Nephron progenitor cell (in vitro differentiated cells): ENCODE data around the gene TUBGCP5.

Experiments
- DNase-seq: peaks from one replicate; pipeline ENCODE4 v3.0.0; 2021
- H3K27ac Mint-ChIP-seq: 2 replicates; pipeline ENCODE4 v1.8.0; 2021; ENCODE audit warnings: mild to moderate bottlenecking, moderate library complexity, mixed read lengths
- H3K27me3 Mint-ChIP-seq: 2 replicates; pipeline ENCODE4 v1.8.0; 2021; ENCODE audit warnings: mild to moderate bottlenecking, low read depth, mixed read lengths; ENCODE audit not compliant: poor library complexity
- H3K36me3 Mint-ChIP-seq: 2 replicates; pipeline ENCODE4 v1.8.0; 2021; ENCODE audit warnings: low read depth, mixed read lengths
- H3K4me1 Mint-ChIP-seq: 2 replicates; pipeline ENCODE4 v1.8.0; 2021; ENCODE audit warnings: mixed read lengths
- H3K4me3 Mint-ChIP-seq: 2 replicates; pipeline ENCODE4 v1.8.0; 2021; ENCODE audit warnings: mild to moderate bottlenecking, moderate library complexity, mixed read lengths
- H3K9me3 Mint-ChIP-seq: 2 replicates; pipeline ENCODE4 v1.8.0; 2021; ENCODE audit warnings: mild to moderate bottlenecking, moderate library complexity, mixed read lengths
- TF ChIP-seq, protein P1 (sequence below): fragments of 200-600 bp; sonication (generic); IDR thresholded peaks from 2 replicates; pipeline ENCODE4 v1.5.0; 2021; ENCODE audit warnings: antibody characterized with exemption

Gene TUBGCP5

DNA sequence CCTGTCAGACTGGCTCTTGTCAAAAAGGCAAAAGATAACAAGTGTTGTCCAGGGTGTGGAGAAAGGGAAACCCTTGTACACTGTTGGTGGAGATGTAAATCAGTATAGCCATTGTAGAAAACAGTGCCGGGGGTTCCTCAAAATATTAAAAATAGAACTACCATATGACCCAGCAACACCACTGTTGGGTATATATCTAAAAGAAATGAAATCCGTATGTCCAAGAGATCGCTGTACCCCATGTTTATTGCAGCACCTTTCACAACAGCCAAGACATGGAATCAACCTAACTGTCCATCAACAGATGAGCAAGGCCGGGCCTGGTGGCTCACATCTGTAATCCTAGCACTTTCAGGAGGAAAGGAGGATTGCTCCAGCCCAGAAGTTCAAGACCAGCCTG, 65.4 kb downstream of the TUBGCP5 start:
- DNase-seq = no peak
- TF ChIP-seq, protein P1, sequence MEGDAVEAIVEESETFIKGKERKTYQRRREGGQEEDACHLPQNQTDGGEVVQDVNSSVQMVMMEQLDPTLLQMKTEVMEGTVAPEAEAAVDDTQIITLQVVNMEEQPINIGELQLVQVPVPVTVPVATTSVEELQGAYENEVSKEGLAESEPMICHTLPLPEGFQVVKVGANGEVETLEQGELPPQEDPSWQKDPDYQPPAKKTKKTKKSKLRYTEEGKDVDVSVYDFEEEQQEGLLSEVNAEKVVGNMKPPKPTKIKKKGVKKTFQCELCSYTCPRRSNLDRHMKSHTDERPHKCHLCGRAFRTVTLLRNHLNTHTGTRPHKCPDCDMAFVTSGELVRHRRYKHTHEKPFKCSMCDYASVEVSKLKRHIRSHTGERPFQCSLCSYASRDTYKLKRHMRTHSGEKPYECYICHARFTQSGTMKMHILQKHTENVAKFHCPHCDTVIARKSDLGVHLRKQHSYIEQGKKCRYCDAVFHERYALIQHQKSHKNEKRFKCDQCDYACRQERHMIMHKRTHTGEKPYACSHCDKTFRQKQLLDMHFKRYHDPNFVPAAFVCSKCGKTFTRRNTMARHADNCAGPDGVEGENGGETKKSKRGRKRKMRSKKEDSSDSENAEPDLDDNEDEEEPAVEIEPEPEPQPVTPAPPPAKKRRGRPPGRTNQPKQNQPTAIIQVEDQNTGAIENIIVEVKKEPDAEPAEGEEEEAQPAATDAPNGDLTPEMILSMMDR = no peak
- peaks cover 35% of the 10 kb centered on the region for H3K9me3 Mint-ChIP-seq
- H3K27me3 Mint-ChIP-seq = peaks cover 11% of the 10 kb centered on the region
- no peak overlapping the region for H3K27ac Mint-ChIP-seq
- H3K4me1 Mint-ChIP-seq = peaks cover 20% of the 10 kb centered on the region
- H3K36me3 Mint-ChIP-seq = peaks cover 27% of the 10 kb centered on the region
- H3K4me3 Mint-ChIP-seq = no peak overlapping the region

DNA sequence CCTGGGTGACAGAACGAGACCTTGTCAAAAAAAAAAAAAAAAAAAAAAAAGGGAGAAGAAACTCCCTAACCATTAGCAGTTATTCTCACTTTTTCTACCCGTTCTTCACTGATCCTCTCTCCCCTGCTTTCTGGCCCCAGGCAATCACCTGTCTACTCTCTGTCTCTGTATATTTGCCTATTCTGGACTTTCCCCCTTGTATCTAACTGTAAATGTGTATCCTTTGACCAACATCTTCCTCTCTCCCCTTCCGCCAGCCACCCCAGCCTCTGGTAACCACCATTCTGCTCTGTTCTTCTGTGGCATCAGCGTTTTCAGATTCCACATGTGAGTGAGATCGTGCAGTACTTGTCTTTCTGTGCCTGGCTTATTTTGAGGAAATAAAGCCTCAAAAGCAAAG, 66.1 kb downstream of the TUBGCP5 start:
- no peak overlapping the region for H3K27ac Mint-ChIP-seq
- TF ChIP-seq, protein P1 = no peak
- H3K4me1 Mint-ChIP-seq = peaks cover 20% of the 10 kb centered on the region
- peaks cover 6% of the 10 kb centered on the region for H3K27me3 Mint-ChIP-seq
- H3K36me3 Mint-ChIP-seq = peaks cover 31% of the 10 kb centered on the region
- peaks cover 35% of the 10 kb centered on the region for H3K9me3 Mint-ChIP-seq
- no peak overlapping the region for H3K4me3 Mint-ChIP-seq
- DNase-seq = no peak

DNA sequence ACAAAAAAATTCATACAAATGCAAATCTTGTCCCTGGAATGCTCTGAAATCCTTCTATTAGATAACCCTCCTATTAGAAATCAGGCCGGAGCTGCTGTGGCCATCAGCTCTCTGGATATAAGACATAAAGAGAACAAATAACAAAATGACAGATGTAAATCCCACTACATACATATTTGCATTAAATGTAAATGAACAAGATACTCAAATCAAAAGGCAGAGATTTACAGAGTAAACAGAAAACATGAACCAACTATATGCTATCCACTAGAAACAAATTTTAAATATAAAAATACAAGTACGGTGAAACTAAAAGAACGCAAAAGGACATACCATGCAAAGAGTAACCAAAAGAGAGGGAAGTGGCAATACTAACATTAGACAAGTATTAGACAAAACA, 69.9 kb downstream of the TUBGCP5 start:
- H3K27me3 Mint-ChIP-seq = peaks cover 4% of the 10 kb centered on the region
- TF ChIP-seq, protein P1 = no peak
- no peak overlapping the region for H3K4me3 Mint-ChIP-seq
- peaks cover 26% of the 10 kb centered on the region for H3K4me1 Mint-ChIP-seq
- peaks cover 37% of the 10 kb centered on the region for H3K36me3 Mint-ChIP-seq
- no peak for DNase-seq
- H3K9me3 Mint-ChIP-seq = peaks cover 35% of the 10 kb centered on the region
- no peak overlapping the region for H3K27ac Mint-ChIP-seq

DNA sequence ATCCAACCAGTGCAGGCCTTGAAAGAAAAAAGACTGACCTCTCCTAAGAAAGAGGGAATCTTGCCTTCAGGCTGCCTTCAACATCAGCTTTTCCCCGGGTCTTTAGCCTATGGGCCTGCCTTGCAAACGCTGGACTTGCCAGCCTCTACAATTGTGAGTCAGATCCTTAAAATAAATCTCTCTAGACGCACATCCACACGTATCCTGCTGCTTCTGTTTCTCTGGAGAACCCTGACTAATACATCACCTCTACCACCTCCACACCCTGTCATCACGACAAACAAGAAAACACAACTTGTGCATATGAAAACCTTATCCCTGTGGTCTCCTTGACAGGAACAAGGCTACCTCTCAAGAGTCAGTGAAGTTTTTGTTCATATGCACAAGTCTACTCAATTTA, 71.0 kb downstream of the TUBGCP5 start:
- peak overlapping the region; percentile 96 for H3K27ac Mint-ChIP-seq
- no peak overlapping the region for H3K4me3 Mint-ChIP-seq
- peaks cover 4% of the 10 kb centered on the region for H3K27me3 Mint-ChIP-seq
- H3K9me3 Mint-ChIP-seq = peaks cover 33% of the 10 kb centered on the region
- peaks cover 37% of the 10 kb centered on the region for H3K4me1 Mint-ChIP-seq
- no peak for DNase-seq
- peaks cover 39% of the 10 kb centered on the region for H3K36me3 Mint-ChIP-seq
- TF ChIP-seq, protein P1 = no peak

DNA sequence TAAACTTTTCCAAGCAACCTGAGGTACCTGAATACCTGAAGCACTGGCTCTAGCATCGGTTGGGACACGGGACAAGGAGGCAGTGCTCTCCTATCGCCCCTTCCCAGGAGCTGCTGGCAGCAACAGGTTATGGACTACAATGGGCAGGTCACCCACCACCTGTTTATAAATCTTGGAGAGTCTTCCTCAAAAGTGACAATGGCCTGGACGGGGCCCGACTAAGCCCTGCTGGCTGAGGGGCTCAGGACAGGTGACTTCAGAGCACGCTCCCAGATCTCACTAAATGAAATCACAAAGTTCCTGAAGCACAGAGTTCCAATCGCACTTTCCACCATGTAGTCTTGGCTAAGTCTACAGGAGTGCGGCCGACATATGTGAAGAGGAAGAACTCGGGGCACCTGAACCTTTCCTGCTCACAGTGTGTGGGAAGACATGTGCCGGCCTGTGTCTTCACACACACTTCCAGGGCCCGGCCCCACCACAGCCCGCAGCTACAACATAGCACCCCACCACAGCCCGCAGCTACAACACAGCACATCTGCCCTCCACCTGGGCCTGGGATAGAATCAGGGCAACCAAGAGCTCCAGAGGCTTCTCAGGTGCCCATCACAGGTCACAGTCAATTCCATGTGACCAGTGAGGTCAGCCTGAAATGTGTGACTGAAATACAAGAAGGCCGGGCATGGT, 72.1 kb downstream of the TUBGCP5 start:
- Mint-ChIP-seq H3K36me3 (peaks cover 44% of the 10 kb centered on the region), H3K27ac (peak overlapping the region; percentile 36), H3K27me3 (peaks cover 4% of the 10 kb centered on the region), H3K4me1 (peaks cover 45% of the 10 kb centered on the region), H3K4me3 (no peak overlapping the region), H3K9me3 (peaks cover 28% of the 10 kb centered on the region)
- no peak for DNase-seq
- TF ChIP-seq, protein P1 = no peak
